CD4-positive, alpha-beta T cell (primary cell): ENCODE data around the gene TMEM272. TPM values are rescaled to one million over a fixed set of nuclear protein-coding genes. Genes with fewer than 3 reads are reported as not detected.

Experiments
- ATAC-seq: fragments of 200-7000 bp; cut with Tn5 transposase; one replicate; pipeline ENCODE4 v1.10.0; 2022; ENCODE audit warnings: mild to moderate bottlenecking; ENCODE audit not compliant: poor library complexity
- CTCF ChIA-PET: fragments of 350-600 bp; sonication (Branson Sonifier 250); formaldehyde crosslinking; loops from one replicate; lab custom pipeline; 2021; ENCODE audit warnings: antibody characterized with exemption, inconsistent platforms; lab: Charles Lee
- POLR2A ChIA-PET: fragments of 350-600 bp; sonication (Branson Sonifier 250); formaldehyde crosslinking; loops from one replicate; lab custom pipeline; 2021; ENCODE audit warnings: antibody characterized with exemption, inconsistent platforms; lab: Charles Lee
- DNase-seq, 14 experiments: peaks; one replicate each; pipeline ENCODE4 v3.0.0-alpha.2; 2013 to 2020; ENCODE audit warnings: mixed read lengths in 2 of 14
- H3K27ac ChIP-seq, 2 donors: one replicate each; pipeline versions ENCODE4 v1.5.1 to v1.7.0; 2013; ENCODE audit warnings: low read length in 2 of 2, low read depth in 1 of 2, mild to moderate bottlenecking in 1 of 2
- H3K27me3 ChIP-seq, 2 experiments: 1 replicate in 1 of 2; 2 replicates in 1 of 2; pipeline versions ENCODE4 v1.6.1 to v1.7.0; 2013; ENCODE audit warnings: low read length in 2 of 2, control low read depth in 1 of 2, mild to moderate bottlenecking in 1 of 2, moderate library complexity in 1 of 2; ENCODE audit not compliant: insufficient read depth in 2 of 2, control insufficient read depth in 1 of 2
- H3K36me3 ChIP-seq: one replicate; pipeline ENCODE4 v1.6.1; 2013; ENCODE audit warnings: low read length, control low read depth; ENCODE audit not compliant: insufficient read depth
- H3K4me1 ChIP-seq: one replicate; pipeline ENCODE4 v1.6.1; 2013; ENCODE audit warnings: low read length, control low read depth; ENCODE audit not compliant: insufficient read depth
- H3K4me3 ChIP-seq: one replicate; pipeline ENCODE4 v1.5.1; 2013; ENCODE audit warnings: mild to moderate bottlenecking, low read length, moderate library complexity
- H3K9me3 ChIP-seq, 2 experiments: 1 replicate in 1 of 2; 2 replicates in 1 of 2; pipeline versions ENCODE4 v1.6.1 to v1.7.0; 2013; ENCODE audit warnings: low read length in 2 of 2, mild to moderate bottlenecking in 2 of 2, control low read depth in 1 of 2, moderate library complexity in 1 of 2; ENCODE audit not compliant: control insufficient read depth in 1 of 2, insufficient read depth in 1 of 2
- H3K27ac Mint-ChIP-seq: one replicate; pipeline ENCODE4 v1.8.0; 2020; ENCODE audit warnings: mixed read lengths
- H3K27me3 Mint-ChIP-seq: one replicate; pipeline ENCODE4 v1.8.0; 2021; ENCODE audit warnings: mixed read lengths
- H3K36me3 Mint-ChIP-seq: one replicate; pipeline ENCODE4 v1.8.0; 2021; ENCODE audit warnings: low read depth, mixed read lengths
- H3K4me1 Mint-ChIP-seq: one replicate; pipeline ENCODE4 v1.8.0; 2021; ENCODE audit warnings: low read depth, mixed read lengths
- H3K4me3 Mint-ChIP-seq: one replicate; pipeline ENCODE4 v1.8.0; 2020; ENCODE audit warnings: mild to moderate bottlenecking, mixed read lengths
- H3K9me3 Mint-ChIP-seq: one replicate; pipeline ENCODE4 v1.8.0; 2020; ENCODE audit warnings: mixed read lengths
- intact Hi-C, 2 experiments: fragments of 100-400 bp; cut with DNase I in 1 of 2; cut with micrococcal nuclease in 1 of 2; formaldehyde crosslinking; loops; one replicate each; pipeline versions ENCODE4 v1.15.1 to v1.9.0; 2023 to 2025; cut with DNase I, micrococcal nuclease
- total RNA-seq, 174 experiments: library from RNA in 2 of 174; stranded (reverse) in 2 of 174; gene quantifications; one replicate each; pipeline ENCODE4 v1.2.3 and lab custom pipeline; 2021 to 2026
- TF ChIP-seq, protein P1 (sequence below): fragments of 200-600 bp; IDR thresholded peaks from one replicate; pipeline ENCODE4 v1.8.0; 2022; ENCODE audit warnings: antibody characterized with exemption, mild to moderate bottlenecking

Gene TMEM272
- total RNA-seq, 2 experiments from 2014 or later = 2.7 to 2.8 TPM

- H3K27me3 Mint-ChIP-seq = no peaks in the 10 kb centered on the region
- TF ChIP-seq, protein P1, sequence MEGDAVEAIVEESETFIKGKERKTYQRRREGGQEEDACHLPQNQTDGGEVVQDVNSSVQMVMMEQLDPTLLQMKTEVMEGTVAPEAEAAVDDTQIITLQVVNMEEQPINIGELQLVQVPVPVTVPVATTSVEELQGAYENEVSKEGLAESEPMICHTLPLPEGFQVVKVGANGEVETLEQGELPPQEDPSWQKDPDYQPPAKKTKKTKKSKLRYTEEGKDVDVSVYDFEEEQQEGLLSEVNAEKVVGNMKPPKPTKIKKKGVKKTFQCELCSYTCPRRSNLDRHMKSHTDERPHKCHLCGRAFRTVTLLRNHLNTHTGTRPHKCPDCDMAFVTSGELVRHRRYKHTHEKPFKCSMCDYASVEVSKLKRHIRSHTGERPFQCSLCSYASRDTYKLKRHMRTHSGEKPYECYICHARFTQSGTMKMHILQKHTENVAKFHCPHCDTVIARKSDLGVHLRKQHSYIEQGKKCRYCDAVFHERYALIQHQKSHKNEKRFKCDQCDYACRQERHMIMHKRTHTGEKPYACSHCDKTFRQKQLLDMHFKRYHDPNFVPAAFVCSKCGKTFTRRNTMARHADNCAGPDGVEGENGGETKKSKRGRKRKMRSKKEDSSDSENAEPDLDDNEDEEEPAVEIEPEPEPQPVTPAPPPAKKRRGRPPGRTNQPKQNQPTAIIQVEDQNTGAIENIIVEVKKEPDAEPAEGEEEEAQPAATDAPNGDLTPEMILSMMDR = no peak
- H3K4me1 Mint-ChIP-seq = peaks cover 10% of the 10 kb centered on the region
- ChIA-PET POLR2A (interaction anchor here (1.0 kb wide), 1 partner anchor 342 kb away, joined by 4 read pairs; the partner anchor contains the start of gene INTS6), CTCF (no interaction called here)
- ATAC-seq (no peak), DNase-seq (no peak)
- no peaks in the 10 kb centered on the region for H3K9me3 ChIP-seq
- no peak overlapping the region for H3K4me3 ChIP-seq
- peaks cover 54% of the 10 kb centered on the region for H3K36me3 Mint-ChIP-seq
- H3K4me3 Mint-ChIP-seq = no peak overlapping the region
- no peak overlapping the region for H3K27ac Mint-ChIP-seq
- H3K9me3 Mint-ChIP-seq = no peaks in the 10 kb centered on the region
- no peaks in the 10 kb centered on the region for H3K27me3 ChIP-seq
- H3K27ac ChIP-seq = no peak overlapping the region
- H3K36me3 ChIP-seq = peaks cover 33% of the 10 kb centered on the region
- H3K4me1 ChIP-seq = peaks cover 9% of the 10 kb centered on the region
- intact Hi-C loops = loop anchor here in 1 of 2 experiments (5.0 to 10.0 kb wide), 2 partner anchors 510 to 668 kb away; no protein-coding TSS in a partner anchor
Measured at GRCh38 chr13:51794964-51795363, 50.0 kb downstream of the TMEM272 start.

GRCh38 chr13:51793570-51794271 is 51.3 kb downstream of the TMEM272 start:
- Histone ChIP-seq H3K4me1 (peaks cover 9% of the 10 kb centered on the region), H3K27ac (no peak overlapping the region), H3K36me3 (peaks cover 39% of the 10 kb centered on the region), H3K27me3 (no peaks in the 10 kb centered on the region), H3K9me3 (no peaks in the 10 kb centered on the region), H3K4me3 (no peak overlapping the region)
- H3K27me3 Mint-ChIP-seq = no peaks in the 10 kb centered on the region
- ATAC-seq (no peak), DNase-seq (peak in 3 of 14 experiments; percentile 24 to 53 (median 41))
- POLR2A ChIA-PET = interaction anchor here (0.7 kb wide), 1 partner anchor 341 kb away, joined by 3 read pairs; the partner anchor contains the start of gene INTS6
- H3K4me3 Mint-ChIP-seq = no peak overlapping the region
- H3K27ac Mint-ChIP-seq = no peak overlapping the region
- TF ChIP-seq, protein P1 = no peak
- H3K9me3 Mint-ChIP-seq = no peaks in the 10 kb centered on the region
- H3K36me3 Mint-ChIP-seq = peaks cover 66% of the 10 kb centered on the region
- intact Hi-C loops = loop anchor here in 1 of 2 experiments (10.0 kb wide), 1 partner anchor 509 kb away; no protein-coding TSS in a partner anchor
- H3K4me1 Mint-ChIP-seq = peaks cover 10% of the 10 kb centered on the region
- CTCF ChIA-PET = no interaction called here

- no peaks in the 10 kb centered on the region for H3K27me3 Mint-ChIP-seq
- no peak for DNase-seq
- TF ChIP-seq, protein P1 = no peak
- Histone ChIP-seq H3K9me3 (no peaks in the 10 kb centered on the region), H3K36me3 (peaks cover 16% of the 10 kb centered on the region), H3K4me1 (peaks cover 3% of the 10 kb centered on the region), H3K27me3 (no peaks in the 10 kb centered on the region), H3K27ac (no peak overlapping the region), H3K4me3 (no peak overlapping the region)
- no peak overlapping the region for H3K27ac Mint-ChIP-seq
- H3K4me3 Mint-ChIP-seq = no peak overlapping the region
- ChIA-PET CTCF (no interaction called here), POLR2A (interaction anchor here (0.5 kb wide), 1 partner anchor 432 kb away, joined by 3 read pairs; no protein-coding TSS in a partner anchor)
- H3K9me3 Mint-ChIP-seq = no peaks in the 10 kb centered on the region
- no peak for ATAC-seq
- H3K36me3 Mint-ChIP-seq = peaks cover 42% of the 10 kb centered on the region
- intact Hi-C loops = no loop called here
- peaks cover 10% of the 10 kb centered on the region for H3K4me1 Mint-ChIP-seq
Measured at GRCh38 chr13:51786425-51787265, 58.3 kb downstream of the TMEM272 start.
